Measurements from ENCODE around the gene FRAS1. TPM values are rescaled to one million over a fixed set of nuclear protein-coding genes. Genes with fewer than 3 reads are reported as not detected.

FRAS1 gene
- total RNA-seq, 4 donors from 2014 or later, result 1.0 to 32.5 (median 3.3) TPM

DNA sequence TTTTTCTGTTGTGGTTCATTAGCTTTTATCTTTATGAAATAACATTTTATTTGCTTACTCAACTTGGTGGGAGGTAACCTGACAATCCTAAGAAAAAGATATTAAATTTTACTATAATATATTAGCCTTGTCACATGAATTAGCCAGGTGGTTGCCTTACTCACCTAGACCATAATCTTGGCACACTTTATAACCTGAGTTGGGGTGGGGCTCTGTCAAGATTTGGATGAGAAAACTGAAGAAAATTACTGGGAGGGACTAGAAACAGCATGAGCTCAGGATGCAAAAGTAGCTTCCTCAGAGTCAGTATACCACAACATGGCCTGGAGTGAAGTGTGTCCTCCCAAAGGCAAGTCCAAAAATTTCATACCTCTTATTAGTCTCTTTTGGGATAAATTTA is 329.6 kb downstream of the FRAS1 start:
- Histone ChIP-seq H3K4me1 (no peaks in the 10 kb centered on the region), H3K36me3 (no peaks in the 10 kb centered on the region), H3K9me3 (no peaks in the 10 kb centered on the region), H3K27me3 (no peaks in the 10 kb centered on the region), H3K27ac (no peak overlapping the region), H3K4me3 (no peak overlapping the region)
- TF ChIP-seq, protein P1, sequence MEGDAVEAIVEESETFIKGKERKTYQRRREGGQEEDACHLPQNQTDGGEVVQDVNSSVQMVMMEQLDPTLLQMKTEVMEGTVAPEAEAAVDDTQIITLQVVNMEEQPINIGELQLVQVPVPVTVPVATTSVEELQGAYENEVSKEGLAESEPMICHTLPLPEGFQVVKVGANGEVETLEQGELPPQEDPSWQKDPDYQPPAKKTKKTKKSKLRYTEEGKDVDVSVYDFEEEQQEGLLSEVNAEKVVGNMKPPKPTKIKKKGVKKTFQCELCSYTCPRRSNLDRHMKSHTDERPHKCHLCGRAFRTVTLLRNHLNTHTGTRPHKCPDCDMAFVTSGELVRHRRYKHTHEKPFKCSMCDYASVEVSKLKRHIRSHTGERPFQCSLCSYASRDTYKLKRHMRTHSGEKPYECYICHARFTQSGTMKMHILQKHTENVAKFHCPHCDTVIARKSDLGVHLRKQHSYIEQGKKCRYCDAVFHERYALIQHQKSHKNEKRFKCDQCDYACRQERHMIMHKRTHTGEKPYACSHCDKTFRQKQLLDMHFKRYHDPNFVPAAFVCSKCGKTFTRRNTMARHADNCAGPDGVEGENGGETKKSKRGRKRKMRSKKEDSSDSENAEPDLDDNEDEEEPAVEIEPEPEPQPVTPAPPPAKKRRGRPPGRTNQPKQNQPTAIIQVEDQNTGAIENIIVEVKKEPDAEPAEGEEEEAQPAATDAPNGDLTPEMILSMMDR (IDR thresholded peaks at IDR 0.05), result no peak
- TF ChIP-seq POLR2A (IDR thresholded peaks at IDR 0.05), result no peak
- intact Hi-C loops (cut with DNase I; ENCODE audit: low total_unique reads), result no loop called here
- DNase-seq, result no peak

DNA sequence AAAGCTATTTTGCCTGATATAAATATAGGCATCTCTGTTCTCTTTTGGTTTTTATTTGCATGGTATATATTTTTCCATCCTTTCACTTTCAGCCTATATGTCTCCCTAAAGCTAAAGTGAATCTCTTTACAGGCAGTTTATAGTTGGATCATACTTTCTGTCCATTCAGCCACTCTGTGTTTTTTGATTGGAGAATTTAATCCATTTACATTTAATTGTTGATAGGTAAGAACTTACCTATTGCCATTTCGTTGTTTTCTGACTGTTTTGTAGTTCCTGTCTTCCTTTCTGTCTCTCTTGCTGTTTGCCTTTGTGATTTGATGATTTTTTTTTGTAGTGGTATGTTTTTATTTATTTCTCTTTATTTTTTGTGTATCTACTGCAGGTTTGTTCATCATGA is 338.5 kb downstream of the FRAS1 start:
- no peaks in the 10 kb centered on the region for H3K4me1 ChIP-seq
- intact Hi-C loops (cut with DNase I; ENCODE audit: low total_unique reads), result no loop called here
- TF ChIP-seq, protein P1 (IDR thresholded peaks at IDR 0.05), result no peak
- TF ChIP-seq POLR2A (IDR thresholded peaks at IDR 0.05), result no peak
- no peak for DNase-seq
- no peaks in the 10 kb centered on the region for H3K9me3 ChIP-seq
- H3K4me3 ChIP-seq, result no peak overlapping the region
- no peak overlapping the region for H3K27ac ChIP-seq
- no peaks in the 10 kb centered on the region for H3K27me3 ChIP-seq
- H3K36me3 ChIP-seq, result no peaks in the 10 kb centered on the region

DNA sequence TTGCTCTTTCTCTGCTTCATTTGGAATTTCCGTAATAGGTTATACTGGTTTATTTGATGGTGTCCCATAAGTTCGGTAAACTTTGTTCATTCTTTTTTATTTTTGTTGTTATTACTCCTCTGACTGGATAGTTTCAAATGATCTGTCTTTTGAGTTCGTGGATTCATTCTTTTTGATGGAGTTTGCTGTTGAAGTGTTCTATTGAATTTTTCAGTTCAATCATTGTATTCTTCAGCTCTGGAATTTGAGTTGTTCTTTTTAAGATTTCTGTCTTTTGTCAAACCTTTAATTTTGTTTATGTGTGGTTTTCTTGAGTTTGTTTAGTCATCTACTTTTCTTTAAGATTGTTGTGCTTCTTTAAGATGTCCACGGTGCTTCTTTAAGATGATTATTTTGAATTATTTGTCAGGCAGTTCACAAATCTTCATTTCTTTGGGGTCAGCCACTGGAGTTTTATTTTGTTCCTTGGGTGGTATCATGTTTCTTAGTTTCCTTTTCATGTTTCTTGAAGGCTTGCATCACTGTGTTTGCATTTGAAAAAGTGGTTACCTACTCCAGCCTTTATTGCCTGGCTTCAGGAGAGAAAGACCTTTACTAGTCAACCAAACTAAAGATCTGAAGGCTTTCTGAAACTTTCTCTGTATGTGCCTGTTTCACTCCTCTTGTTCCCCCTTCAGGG is 339.6 kb downstream of the FRAS1 start:
- H3K27me3 ChIP-seq, result no peaks in the 10 kb centered on the region
- DNase-seq, result no peak
- no peaks in the 10 kb centered on the region for H3K36me3 ChIP-seq
- H3K27ac ChIP-seq, result no peak overlapping the region
- no peak overlapping the region for H3K4me3 ChIP-seq
- no peak for TF ChIP-seq POLR2A (IDR thresholded peaks at IDR 0.05)
- TF ChIP-seq, protein P1 (IDR thresholded peaks at IDR 0.05), result no peak
- intact Hi-C loops (cut with DNase I; ENCODE audit: low total_unique reads), result no loop called here
- H3K9me3 ChIP-seq, result no peaks in the 10 kb centered on the region
- H3K4me1 ChIP-seq, result no peaks in the 10 kb centered on the region

DNA sequence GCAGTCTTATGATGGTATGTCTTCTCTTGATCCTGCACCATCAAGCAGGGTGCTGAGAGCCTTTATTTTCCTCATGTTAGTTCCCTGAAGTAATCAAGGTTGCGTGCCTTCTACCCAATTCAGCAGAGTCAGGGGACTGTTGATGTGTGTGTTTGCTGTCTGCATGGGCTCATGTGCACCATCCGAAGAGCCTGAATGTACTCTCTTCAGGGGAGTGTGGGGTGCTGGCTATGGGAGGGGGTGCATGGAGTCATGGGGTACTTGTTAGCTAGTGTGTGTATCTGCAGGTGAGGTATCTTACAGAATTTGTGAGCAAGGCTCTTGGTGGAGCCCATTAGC is 340.1 kb downstream of the FRAS1 start:
- no peak for DNase-seq
- TF ChIP-seq, protein P1 (IDR thresholded peaks at IDR 0.05), result no peak
- no peak overlapping the region for H3K27ac ChIP-seq
- H3K4me1 ChIP-seq, result no peaks in the 10 kb centered on the region
- no peaks in the 10 kb centered on the region for H3K36me3 ChIP-seq
- intact Hi-C loops (cut with DNase I; ENCODE audit: low total_unique reads), result no loop called here
- no peaks in the 10 kb centered on the region for H3K27me3 ChIP-seq
- H3K4me3 ChIP-seq, result no peak overlapping the region
- H3K9me3 ChIP-seq, result no peaks in the 10 kb centered on the region

DNA sequence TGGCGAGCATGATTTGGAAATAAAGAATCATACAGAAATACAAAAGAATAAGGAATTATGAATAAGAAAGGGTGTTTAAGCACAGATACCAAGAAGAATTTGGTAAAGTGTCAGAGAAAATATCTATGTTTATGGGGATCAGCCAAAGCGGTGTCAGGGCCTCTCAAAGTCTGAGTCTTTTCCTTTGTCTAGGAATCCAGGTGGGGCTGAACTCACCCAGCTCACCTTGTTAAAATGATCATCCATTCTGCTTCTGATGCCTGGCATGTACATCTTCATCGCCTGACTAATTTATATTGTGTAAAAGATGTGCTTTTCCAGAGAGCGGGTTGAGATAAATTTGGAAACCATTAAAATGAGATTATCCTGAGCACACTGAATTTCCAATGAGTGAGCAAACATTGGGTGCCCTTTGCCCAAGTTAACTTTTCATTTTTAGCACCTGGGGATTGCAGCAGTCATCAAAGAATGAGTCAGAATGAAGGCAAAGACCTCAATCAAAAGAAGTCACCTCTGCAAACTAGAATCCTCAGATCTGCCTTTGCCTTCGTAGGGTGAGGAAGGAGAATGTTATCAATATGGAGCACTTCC is 352.6 kb downstream of the FRAS1 start:
- Histone ChIP-seq H3K27me3 (no peaks in the 10 kb centered on the region), H3K9me3 (no peaks in the 10 kb centered on the region), H3K36me3 (no peaks in the 10 kb centered on the region), H3K4me3 (no peak overlapping the region), H3K4me1 (no peaks in the 10 kb centered on the region), H3K27ac (no peak overlapping the region)
- TF ChIP-seq, protein P1 (IDR thresholded peaks at IDR 0.05), result no peak
- no peak for TF ChIP-seq POLR2A (IDR thresholded peaks at IDR 0.05)
- intact Hi-C loops (cut with DNase I; ENCODE audit: low total_unique reads), result no loop called here
- no peak for DNase-seq

Measured in uterus (tissue), 4 donors.